Pulmonary artery endothelial cell (primary cell): Measurements from ENCODE around the gene TSHR. TPM values are rescaled to one million over a fixed set of nuclear protein-coding genes. Genes with fewer than 3 reads are reported as not detected.
"Not testable (repeated sequence)": the region's sequence is repeated elsewhere in the genome, so short reads cannot be mapped to it uniquely, and the experiment has no call there.

Source experiments
- DNase-seq: peaks from one replicate; pipeline ENCODE4 v3.0.0-alpha.2; 2011; ENCODE audit warnings: low read depth, low spot score
- total RNA-seq: library from RNA; depleted of rRNA; stranded (reverse); fragments of >200 nt; gene quantifications from 2 replicates; pipeline ENCODE4 v1.2.3, GENCODE V29; 2014

Gene TSHR
- total RNA-seq, 1 donor from 2014 or later, result not detected

GRCh38 chr14:80951491-80951890 lies 3.9 kb upstream of the TSHR start:
- no peak for DNase-seq

DNA sequence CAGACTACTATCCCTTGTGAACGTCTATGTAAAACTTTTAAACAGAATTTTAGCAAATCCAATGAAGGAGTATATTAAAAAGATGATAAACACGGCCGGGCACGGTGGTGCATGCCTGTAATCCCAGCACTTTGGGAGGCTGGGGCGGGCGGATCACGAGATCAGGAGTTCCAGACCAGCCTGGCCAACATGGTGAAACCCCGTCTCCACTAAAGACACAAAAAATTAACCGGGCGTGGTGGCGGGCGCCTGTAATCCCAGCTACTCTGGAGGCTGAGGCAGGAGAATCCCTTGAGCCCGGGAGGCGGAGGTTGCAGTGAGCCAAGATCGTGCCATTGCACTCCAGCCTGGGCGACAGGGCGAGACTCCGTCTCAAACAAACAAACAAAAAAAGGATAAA lies 2.2 kb upstream of the TSHR start:
- not testable (repeated sequence) for DNase-seq

- peak; percentile 33 for DNase-seq
These were observed 628 bp upstream of the TSHR start for GRCh38 chr14:80954687-80955299.

DNA sequence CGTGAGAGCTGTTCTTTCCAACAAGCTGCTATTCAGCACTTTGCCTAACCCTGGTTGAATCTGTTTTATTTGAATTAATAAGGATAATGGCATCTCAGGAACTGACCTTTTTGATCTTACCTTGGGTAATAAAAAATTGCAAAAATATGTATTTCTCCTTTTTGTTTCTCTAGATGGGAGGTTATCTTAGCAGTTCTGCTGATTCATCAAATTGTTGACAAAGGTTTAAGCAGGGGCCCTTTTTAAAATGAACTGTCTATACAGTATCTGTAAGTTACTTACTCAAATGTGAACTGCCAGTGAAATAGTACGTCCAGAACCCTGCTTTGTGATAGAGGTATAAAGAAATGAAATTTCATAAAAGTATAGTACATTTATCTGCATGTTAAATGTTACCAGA lies 681 bp downstream of the TSHR start:
- DNase-seq, result no peak

- no peak for DNase-seq
These were observed 1.5 kb downstream of the TSHR start for GRCh38 chr14:80956922-80957321.

- DNase-seq, result no peak
These were observed 2.2 kb downstream of the TSHR start for GRCh38 chr14:80957613-80958012.

DNA sequence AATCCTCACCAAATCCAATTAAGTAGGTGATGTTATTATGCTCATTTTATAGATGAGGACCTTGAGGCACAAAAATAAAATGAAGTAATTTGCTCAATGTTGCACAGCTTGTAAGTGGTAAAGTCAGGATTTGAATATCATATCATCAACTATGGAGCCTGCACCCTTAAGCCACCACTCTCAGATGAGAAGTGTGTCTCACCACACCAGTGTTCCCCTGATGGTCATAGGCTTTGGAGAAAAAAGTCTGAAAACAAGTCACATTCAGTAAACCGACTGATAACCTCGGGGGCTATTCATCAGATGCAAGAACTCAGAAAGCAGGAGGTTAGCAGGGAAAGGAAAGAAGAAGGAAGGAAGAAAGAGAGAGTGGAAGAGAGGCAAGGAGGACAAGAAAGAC lies 2.8 kb downstream of the TSHR start:
- no peak for DNase-seq

DNA sequence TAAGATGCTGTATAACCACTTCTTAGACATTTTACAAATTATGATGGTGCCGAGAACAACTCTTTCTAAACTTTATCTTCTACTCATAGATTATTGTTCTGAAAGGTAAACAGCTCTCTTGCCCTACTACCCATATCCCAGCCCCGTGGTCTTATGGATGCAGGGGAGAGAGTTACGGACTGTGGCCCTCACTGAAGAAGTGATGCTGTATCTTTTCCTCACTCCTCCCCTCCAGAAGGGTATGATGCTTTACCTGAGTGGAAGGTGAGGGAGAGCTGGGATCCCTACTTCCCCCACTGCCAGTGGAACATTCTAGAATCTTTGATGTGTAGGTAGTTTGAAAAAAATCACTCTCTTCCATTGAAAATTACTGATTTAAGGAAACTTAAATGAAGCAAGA lies 3.5 kb downstream of the TSHR start:
- DNase-seq, result no peak

DNA sequence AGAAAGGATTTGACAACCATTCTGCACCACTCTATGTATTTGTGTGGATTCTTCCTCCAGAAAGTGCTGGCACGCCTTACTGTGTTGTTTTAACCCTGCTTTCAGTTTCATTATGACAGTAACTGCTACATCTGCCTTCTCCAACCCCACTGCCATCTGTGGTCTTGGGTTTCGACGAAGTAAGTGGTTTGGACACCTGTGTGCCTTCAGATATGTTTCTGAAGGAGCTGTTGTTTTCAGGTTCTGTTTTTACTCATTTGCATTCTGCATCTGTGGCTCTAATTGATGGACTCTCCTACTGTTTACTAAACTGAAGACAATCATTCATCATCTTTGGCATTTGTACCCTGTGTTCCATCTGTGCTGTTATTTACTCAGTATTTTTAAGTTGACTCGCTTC lies 4.1 kb downstream of the TSHR start:
- DNase-seq, result no peak

- no peak for DNase-seq
These were observed 9.6 kb downstream of the TSHR start for GRCh38 chr14:80965037-80965436.

- no peak for DNase-seq
These were observed 18.7 kb downstream of the TSHR start for GRCh38 chr14:80973931-80974641.

- DNase-seq, result no peak
These were observed 19.3 kb downstream of the TSHR start for GRCh38 chr14:80974679-80975078.

DNA sequence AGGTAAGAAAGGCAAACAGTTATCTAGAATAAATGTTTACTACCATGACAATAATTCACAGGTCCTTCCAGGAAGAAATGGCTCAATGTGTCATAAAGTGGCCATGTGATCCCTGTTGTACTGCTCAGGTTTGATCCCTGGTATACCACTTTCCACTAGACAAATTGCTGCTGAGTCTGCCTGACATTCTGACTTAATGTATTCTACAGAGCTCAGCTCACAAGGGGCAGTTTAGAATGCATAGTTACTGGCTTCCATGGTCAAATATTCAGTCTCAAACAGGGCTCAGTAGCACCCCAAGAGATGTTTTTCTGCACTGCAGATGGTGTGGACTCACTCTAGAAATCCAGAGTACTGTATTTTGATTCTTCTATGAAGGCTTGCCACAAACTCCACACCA lies 21.8 kb downstream of the TSHR start:
- no peak for DNase-seq

- DNase-seq, result no peak
These were observed 23.0 kb downstream of the TSHR start for GRCh38 chr14:80978403-80978802.

DNA sequence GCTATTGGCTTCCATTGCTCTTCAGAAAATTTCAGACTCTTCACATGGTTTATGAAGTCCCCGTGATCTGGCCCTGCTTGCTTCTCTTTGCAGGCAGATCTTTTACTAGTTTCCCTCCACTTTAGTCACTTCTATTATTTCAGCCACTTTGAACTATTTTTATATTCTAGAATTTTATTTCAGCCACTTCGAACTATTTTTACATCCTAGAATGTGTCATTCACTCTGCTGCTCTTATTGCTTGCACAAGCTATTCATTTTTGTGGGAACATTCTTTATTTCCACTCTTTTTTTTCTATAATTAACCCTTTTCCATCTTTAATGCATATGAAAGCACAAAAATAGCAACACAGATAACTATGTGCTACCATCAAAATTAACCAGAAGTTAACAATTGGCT lies 24.5 kb downstream of the TSHR start:
- DNase-seq, result no peak

GRCh38 chr14:80981156-80981555 lies 25.7 kb downstream of the TSHR start:
- DNase-seq, result no peak

DNA sequence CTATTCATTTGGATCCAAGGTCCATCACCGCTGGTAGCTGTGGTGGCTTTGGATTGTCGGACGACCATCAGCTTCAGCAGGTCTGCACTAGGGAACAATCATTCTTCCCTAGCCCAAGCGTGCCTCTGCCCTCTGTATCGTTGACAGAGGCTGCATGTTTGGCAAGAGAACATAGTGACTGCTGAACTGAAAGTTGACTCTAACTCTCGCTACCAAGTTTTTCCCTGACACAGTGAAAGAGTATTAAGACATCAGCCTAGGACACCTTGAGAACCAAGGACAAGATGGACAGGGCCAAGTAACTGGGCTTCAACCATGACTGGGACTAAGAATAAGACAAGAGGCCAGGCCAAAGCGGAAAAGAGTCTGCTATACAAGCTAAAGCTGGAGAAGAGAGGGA lies 26.3 kb downstream of the TSHR start:
- no peak for DNase-seq

DNA sequence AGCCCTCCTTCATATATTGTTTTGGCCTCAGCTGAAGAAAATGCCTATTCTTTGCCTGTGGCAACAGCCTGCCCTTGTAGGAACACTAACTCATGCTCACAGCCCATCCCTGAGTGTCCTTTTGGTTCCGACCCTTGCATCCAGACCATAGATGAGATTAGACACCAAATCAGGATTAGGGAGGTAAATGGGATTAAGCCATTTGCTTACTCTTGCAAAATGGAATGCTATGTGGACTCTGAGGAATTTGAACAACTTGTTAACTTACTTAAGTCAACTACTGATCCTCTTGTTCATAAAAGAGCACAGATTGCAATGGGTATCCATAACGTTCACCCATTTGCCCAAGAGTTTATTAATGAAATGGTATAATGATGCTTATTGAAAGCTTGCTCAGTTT lies 27.3 kb downstream of the TSHR start:
- no peak for DNase-seq

DNA sequence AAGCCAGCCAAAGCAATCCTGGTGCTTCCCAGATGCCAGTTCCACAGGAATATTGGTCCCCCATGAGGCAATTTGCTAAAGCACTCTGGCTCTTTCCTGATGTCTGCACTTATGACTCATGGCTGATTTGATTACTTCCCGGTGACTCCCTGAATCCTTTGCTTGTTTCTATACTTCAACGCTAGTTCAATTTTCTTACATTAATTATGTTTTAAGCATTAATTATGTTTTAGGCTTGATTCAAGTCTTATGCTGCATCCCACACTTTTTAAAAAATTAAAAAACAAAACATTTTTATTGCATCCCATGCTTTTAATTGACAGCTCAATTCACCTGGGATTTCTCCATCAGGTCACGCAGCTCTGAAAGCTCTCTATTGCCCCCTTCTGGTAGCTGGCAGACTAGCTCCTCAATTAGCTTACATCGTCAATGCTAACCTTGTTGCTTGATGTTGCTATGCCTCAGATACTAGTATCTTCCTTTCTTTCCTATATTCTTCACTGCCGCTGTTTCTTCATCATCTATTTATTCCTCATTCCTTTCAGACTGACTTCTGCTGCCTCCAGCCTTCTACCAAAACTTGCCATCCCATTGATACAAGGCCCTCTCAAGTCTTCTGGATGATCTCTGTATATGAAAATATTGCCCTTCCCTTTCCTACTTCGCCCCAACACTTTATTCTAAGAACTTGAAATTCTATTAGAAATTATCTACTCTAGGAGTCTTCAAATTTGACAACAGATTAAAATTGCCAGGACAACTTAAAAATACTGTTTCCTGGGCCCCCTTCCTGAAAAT lies 32.0 kb downstream of the TSHR start:
- DNase-seq, result no peak

- no peak for DNase-seq
These were observed 32.8 kb downstream of the TSHR start for GRCh38 chr14:80988192-80988591.

GRCh38 chr14:80988735-80989429 lies 33.5 kb downstream of the TSHR start:
- no peak for DNase-seq

DNA sequence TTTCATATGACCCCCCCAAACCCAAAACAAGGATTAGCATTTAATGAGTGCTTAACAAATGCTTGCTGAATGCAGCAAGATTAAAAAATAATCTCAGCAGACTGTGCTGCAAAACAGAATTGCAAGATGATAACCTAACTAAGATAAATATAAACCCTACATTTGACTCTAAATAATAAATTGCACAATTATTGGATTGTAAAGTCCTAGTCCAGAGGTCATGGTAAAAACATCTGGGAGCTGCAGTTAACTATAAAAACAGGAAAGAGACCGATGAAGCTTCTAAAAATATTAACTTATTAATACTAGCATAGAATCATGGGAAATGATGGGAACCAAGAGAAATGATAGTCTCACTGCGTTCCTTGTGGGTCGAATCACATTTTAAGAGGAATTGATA lies 37.2 kb downstream of the TSHR start:
- DNase-seq, result no peak
